HEK293 (cell line): Measurements from ENCODE around the gene TMEM212.

Experiments used
- CTCF ChIA-PET: fragments of 350-600 bp; formaldehyde crosslinking; extraction: SDS; loops from one replicate; lab custom pipeline; 2021; ENCODE audit warnings: antibody characterized with exemption; lab: Yijun Ruan, JAX
- POLR2A ChIA-PET: fragments of 300-600 bp; formaldehyde crosslinking; extraction: SDS; loops from one replicate; lab custom pipeline; 2020; ENCODE audit warnings: antibody characterized with exemption, inconsistent platforms; lab: Yijun Ruan, JAX
- H3K27ac ChIP-seq: fragments of 200-500 bp; sonication (Bioruptor generic); 2 replicates; pipeline ENCODE4 v1.5.1; 2014; ENCODE audit warnings: low read depth, low read length, control low read depth, inconsistent platforms; ENCODE audit errors: extremely low read depth
- H3K36me3 ChIP-seq, 2 experiments: fragments of 200-500 bp in 1 of 2; sonication (Bioruptor generic) in 1 of 2; 1 replicate in 1 of 2; 2 replicates in 1 of 2; pipeline ENCODE4 v1.5.1; 2014 to 2017; ENCODE audit warnings: inconsistent platforms in 2 of 2, low read length in 2 of 2; ENCODE audit not compliant: control insufficient read depth in 2 of 2, insufficient read depth in 1 of 2
- H3K4me1 ChIP-seq: fragments of 200-500 bp; sonication (Bioruptor generic); 2 replicates; pipeline ENCODE4 v1.5.1; 2014; ENCODE audit warnings: mild to moderate bottlenecking, low read length, inconsistent platforms; ENCODE audit not compliant: control insufficient read depth, insufficient read depth
- H3K4me3 ChIP-seq: 2 replicates; pipeline ENCODE4 v1.5.1; 2011; ENCODE audit warnings: low read depth, mild to moderate bottlenecking, control low read depth, low read length, moderate library complexity
- H3K9me3 ChIP-seq: fragments of 200-500 bp; sonication (Bioruptor generic); 2 replicates; pipeline ENCODE4 v1.5.1; 2014; ENCODE audit warnings: low read depth, low read length, inconsistent platforms; ENCODE audit not compliant: control insufficient read depth, insufficient read depth
- EGR2 ChIP-seq: fragments of 450-650 bp; formaldehyde crosslinking; IDR thresholded peaks from 2 replicates; pipeline ENCODE4 v1.5.1; 2016; ENCODE audit warnings: low read depth, missing biosample characterization, missing genetic modification characterization
- GFI1B ChIP-seq: fragments of 450-650 bp; formaldehyde crosslinking; IDR thresholded peaks from 2 replicates; pipeline ENCODE4 v1.5.1; 2016; ENCODE audit warnings: missing biosample characterization, missing genetic modification characterization
- KLF1 ChIP-seq: fragments of 450-650 bp; formaldehyde crosslinking; IDR thresholded peaks from 2 replicates; pipeline ENCODE4 v1.5.1; 2016; ENCODE audit warnings: missing biosample characterization, missing genetic modification characterization
- KLF7 ChIP-seq: fragments of 450-650 bp; formaldehyde crosslinking; IDR thresholded peaks from 2 replicates; pipeline ENCODE4 v1.5.1; 2016; ENCODE audit warnings: missing biosample characterization, missing genetic modification characterization, borderline replicate concordance
- MYNN ChIP-seq: fragments of 450-650 bp; formaldehyde crosslinking; IDR thresholded peaks from 2 replicates; pipeline ENCODE4 v1.5.1; 2016; ENCODE audit warnings: missing biosample characterization, missing genetic modification characterization, borderline replicate concordance
- MZF1 ChIP-seq: fragments of 450-650 bp; formaldehyde crosslinking; IDR thresholded peaks from 2 replicates; pipeline ENCODE4 v1.5.1; 2017; ENCODE audit warnings: missing biosample characterization, missing genetic modification characterization, borderline replicate concordance
- OSR2 ChIP-seq: fragments of 450-650 bp; formaldehyde crosslinking; IDR thresholded peaks from 2 replicates; pipeline ENCODE4 v1.5.1; 2016; ENCODE audit warnings: missing biosample characterization, missing genetic modification characterization
- PBX3 ChIP-seq: sonication (generic); formaldehyde crosslinking; IDR thresholded peaks from 2 replicates; pipeline ENCODE4 v1.8.1; 2022; ENCODE audit warnings: mild to moderate bottlenecking, moderate library complexity, missing genetic modification reagents
- REST ChIP-seq: fragments of 450-650 bp; formaldehyde crosslinking; IDR thresholded peaks from 2 replicates; pipeline ENCODE4 v1.5.1; 2016; ENCODE audit warnings: missing biosample characterization, missing genetic modification characterization
- SETDB1 ChIP-seq: IDR thresholded peaks from one replicate; pipeline ENCODE4 v1.6.1; 2017; ENCODE audit warnings: mild to moderate bottlenecking, low read length, moderate library complexity, mixed read lengths; ENCODE audit not compliant: insufficient read length
- SP3 ChIP-seq: fragments of 450-650 bp; formaldehyde crosslinking; IDR thresholded peaks from 2 replicates; pipeline ENCODE4 v1.5.1; 2016; ENCODE audit warnings: missing biosample characterization, missing genetic modification characterization
- ZBTB21 ChIP-seq: fragments of 450-650 bp; formaldehyde crosslinking; IDR thresholded peaks from 2 replicates; pipeline ENCODE4 v1.5.1; 2017; ENCODE audit warnings: missing biosample characterization, missing genetic modification characterization
- ZBTB7A ChIP-seq: fragments of 450-650 bp; formaldehyde crosslinking; IDR thresholded peaks from 2 replicates; pipeline ENCODE4 v1.5.1; 2016; ENCODE audit warnings: low read depth, missing biosample characterization, missing genetic modification characterization
- ZFP3 ChIP-seq: fragments of 450-650 bp; formaldehyde crosslinking; IDR thresholded peaks from 2 replicates; pipeline ENCODE4 v1.5.1; 2016; ENCODE audit warnings: low read depth, missing biosample characterization, missing genetic modification characterization
- ZNF223 ChIP-seq: fragments of 450-650 bp; formaldehyde crosslinking; IDR thresholded peaks from 2 replicates; pipeline ENCODE4 v1.5.1; 2016; ENCODE audit warnings: missing biosample characterization, missing genetic modification characterization
- ZNF350 ChIP-seq: fragments of 450-650 bp; formaldehyde crosslinking; IDR thresholded peaks from 2 replicates; pipeline ENCODE4 v1.5.0; 2017; ENCODE audit warnings: missing biosample characterization, mild to moderate bottlenecking, missing genetic modification characterization
- ZNF391 ChIP-seq: fragments of 450-650 bp; formaldehyde crosslinking; IDR thresholded peaks from 2 replicates; pipeline ENCODE4 v1.5.1; 2016; ENCODE audit warnings: low read depth, missing biosample characterization, missing genetic modification characterization, borderline replicate concordance
- ZNF426 ChIP-seq: fragments of 450-650 bp; formaldehyde crosslinking; IDR thresholded peaks from 2 replicates; pipeline ENCODE4 v1.5.1; 2017; ENCODE audit warnings: missing biosample characterization, missing genetic modification characterization, mild to moderate bottlenecking, inconsistent platforms, moderate library complexity
- ZNF501 ChIP-seq: fragments of 450-650 bp; formaldehyde crosslinking; IDR thresholded peaks from 2 replicates; pipeline ENCODE4 v1.5.1; 2016; ENCODE audit warnings: missing biosample characterization, missing genetic modification characterization
- ZNF555 ChIP-seq: fragments of 450-650 bp; formaldehyde crosslinking; conservative IDR thresholded peaks from 2 replicates; pipeline ENCODE4 v1.5.1; 2017; ENCODE audit warnings: missing biosample characterization, mild to moderate bottlenecking, missing genetic modification characterization, inconsistent platforms
- ZNF610 ChIP-seq: fragments of 450-650 bp; formaldehyde crosslinking; IDR thresholded peaks from 2 replicates; pipeline ENCODE4 v1.5.1; 2016; ENCODE audit warnings: missing biosample characterization, missing genetic modification characterization, borderline replicate concordance
- ZNF658 ChIP-seq: fragments of 450-650 bp; formaldehyde crosslinking; IDR thresholded peaks from 2 replicates; pipeline ENCODE4; 2016; ENCODE audit warnings: missing biosample characterization, missing genetic modification characterization
- TF ChIP-seq, protein P1 (sequence below): fragments of 450-650 bp; formaldehyde crosslinking; IDR thresholded peaks from 2 replicates; pipeline ENCODE4 v1.5.1; 2016; ENCODE audit warnings: missing biosample characterization, missing genetic modification characterization
- TF ChIP-seq, protein P2 (sequence below): fragments of 450-650 bp; formaldehyde crosslinking; IDR thresholded peaks from 2 replicates; pipeline ENCODE4 v1.5.1; 2016; ENCODE audit warnings: missing biosample characterization, missing genetic modification characterization

The TMEM212 gene

DNA sequence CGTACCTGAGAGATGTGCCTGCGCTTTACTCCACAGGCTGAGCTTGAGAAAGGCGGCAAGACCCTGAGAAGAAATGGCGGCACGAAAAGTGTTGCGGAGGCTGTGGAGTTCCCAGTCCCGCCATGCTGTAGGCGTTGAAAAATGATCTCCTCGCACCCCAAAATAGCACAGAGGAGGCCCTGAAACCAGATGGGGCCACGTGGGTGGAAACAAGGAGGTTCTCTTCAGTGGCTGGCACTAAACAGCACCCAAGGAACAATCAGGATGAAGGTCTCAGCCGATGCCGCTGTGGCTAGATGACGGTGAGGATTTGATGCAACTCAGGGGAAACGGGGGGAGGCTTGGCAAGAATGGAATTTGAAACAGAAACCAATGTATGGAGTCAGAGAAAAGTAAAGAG, 57.3 kb downstream of the TMEM212 start:
- no peaks in the 10 kb centered on the region for H3K9me3 ChIP-seq
- H3K27ac ChIP-seq = no peak overlapping the region
- H3K4me3 ChIP-seq = no peak overlapping the region
- H3K4me1 ChIP-seq = peaks cover 3% of the 10 kb centered on the region; the same call in 1 of the 2 replicates
- ChIA-PET POLR2A (no interaction called here), CTCF (no interaction called here)
- H3K36me3 ChIP-seq = no peaks in the 10 kb centered on the region
- TF ChIP-seq ZBTB7A (tag by site-specific recombination) = no peak
- no peak for TF ChIP-seq ZNF350 (tag by site-specific recombination)
- TF ChIP-seq KLF1 (tag by site-specific recombination) = no peak
- TF ChIP-seq ZNF391 = no peak
- no peak for TF ChIP-seq ZFP3
- TF ChIP-seq, all 188 proteins: peak for 0

DNA sequence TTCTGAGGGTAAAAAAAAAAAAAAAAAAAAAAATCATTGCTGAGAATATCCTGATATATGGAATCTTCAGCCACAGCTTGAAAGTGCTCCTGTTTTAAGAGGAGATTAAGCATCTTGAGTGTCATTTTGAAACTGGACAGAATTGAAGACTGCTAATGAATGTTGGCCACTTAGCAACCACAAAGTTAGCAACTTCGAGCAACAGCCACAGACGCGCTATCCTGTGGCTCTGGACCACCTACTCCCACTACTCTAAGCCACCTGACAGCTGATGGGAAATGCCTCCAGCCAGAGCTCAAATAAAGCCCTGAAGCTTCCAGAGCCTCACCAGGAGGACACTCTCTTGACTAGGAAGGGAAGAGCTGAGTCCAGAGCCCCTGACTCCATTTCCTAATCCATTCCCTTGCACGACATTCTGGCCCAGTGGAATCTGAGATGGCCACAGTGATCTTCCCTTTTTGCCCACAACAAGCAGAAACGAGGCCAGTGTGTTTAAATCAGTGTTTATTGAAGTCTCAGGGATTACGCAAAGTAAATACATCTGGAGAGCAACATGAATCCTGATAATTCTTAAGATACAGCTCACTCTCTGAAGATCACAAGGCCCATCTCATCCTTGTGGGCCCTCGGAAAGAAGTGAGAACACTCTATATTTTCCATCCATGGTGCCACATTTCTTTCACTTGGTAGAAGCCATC, 58.6 kb downstream of the TMEM212 start:
- Histone ChIP-seq H3K4me1 (peaks cover 3% of the 10 kb centered on the region; the same call in 1 of the 2 replicates), H3K4me3 (no peak overlapping the region), H3K9me3 (no peaks in the 10 kb centered on the region), H3K27ac (no peak overlapping the region), H3K36me3 (no peaks in the 10 kb centered on the region)
- ChIA-PET CTCF (interaction anchor here (0.6 kb wide), 1 partner anchor 533 kb away, joined by 3 read pairs; no protein-coding TSS in a partner anchor), POLR2A (no interaction called here)
- 0 out of 2 replicates have a peak, but pooled peaks have one; percentile 44 for TF ChIP-seq GFI1B (tag by site-specific recombination)
- no peak for TF ChIP-seq ZNF391
- TF ChIP-seq, protein P1, sequence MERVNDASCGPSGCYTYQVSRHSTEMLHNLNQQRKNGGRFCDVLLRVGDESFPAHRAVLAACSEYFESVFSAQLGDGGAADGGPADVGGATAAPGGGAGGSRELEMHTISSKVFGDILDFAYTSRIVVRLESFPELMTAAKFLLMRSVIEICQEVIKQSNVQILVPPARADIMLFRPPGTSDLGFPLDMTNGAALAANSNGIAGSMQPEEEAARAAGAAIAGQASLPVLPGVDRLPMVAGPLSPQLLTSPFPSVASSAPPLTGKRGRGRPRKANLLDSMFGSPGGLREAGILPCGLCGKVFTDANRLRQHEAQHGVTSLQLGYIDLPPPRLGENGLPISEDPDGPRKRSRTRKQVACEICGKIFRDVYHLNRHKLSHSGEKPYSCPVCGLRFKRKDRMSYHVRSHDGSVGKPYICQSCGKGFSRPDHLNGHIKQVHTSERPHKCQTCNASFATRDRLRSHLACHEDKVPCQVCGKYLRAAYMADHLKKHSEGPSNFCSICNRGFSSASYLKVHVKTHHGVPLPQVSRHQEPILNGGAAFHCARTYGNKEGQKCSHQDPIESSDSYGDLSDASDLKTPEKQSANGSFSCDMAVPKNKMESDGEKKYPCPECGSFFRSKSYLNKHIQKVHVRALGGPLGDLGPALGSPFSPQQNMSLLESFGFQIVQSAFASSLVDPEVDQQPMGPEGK (tag by site-specific recombination) = no peak

- no peaks in the 10 kb centered on the region for H3K4me1 ChIP-seq
- ChIA-PET CTCF (interaction anchor here (0.5 to 1.3 kb wide), 2 partner anchors 32 to 131 kb away, joined by 3 read pairs; no protein-coding TSS in a partner anchor), POLR2A (no interaction called here)
- no peak overlapping the region for H3K27ac ChIP-seq
- no peaks in the 10 kb centered on the region for H3K36me3 ChIP-seq
- no peaks in the 10 kb centered on the region for H3K9me3 ChIP-seq
- H3K4me3 ChIP-seq = no peak overlapping the region
- TF ChIP-seq ZBTB21 (tag by site-specific recombination) (no peak), KLF7 (tag by site-specific recombination) (no peak), SETDB1 (no peak), ZNF658 (no peak), EGR2 (no peak), OSR2 (tag by site-specific recombination) (no peak), ZNF426 (tag by site-specific recombination) (no peak), REST (tag by site-specific recombination) (no peak), ZNF223 (no peak), ZNF610 (tag by site-specific recombination) (no peak), MZF1 (no peak), ZNF501 (tag by site-specific recombination) (no peak), MYNN (tag by site-specific recombination) (no peak), PBX3 (CRISPR knock-in tag) (no peak), ZNF555 (tag by site-specific recombination) (no peak), SP3 (no peak)
- TF ChIP-seq, protein P2, sequence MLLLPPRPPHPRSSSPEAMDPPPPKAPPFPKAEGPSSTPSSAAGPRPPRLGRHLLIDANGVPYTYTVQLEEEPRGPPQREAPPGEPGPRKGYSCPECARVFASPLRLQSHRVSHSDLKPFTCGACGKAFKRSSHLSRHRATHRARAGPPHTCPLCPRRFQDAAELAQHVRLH (tag by site-specific recombination) = no peak
These were observed 61.7 kb downstream of the TMEM212 start for GRCh38 chr3:171904829-171905228.
